HepG2 (cell line): ENCODE data around the gene ST6GALNAC2. TPM values are rescaled to one million over a fixed set of nuclear protein-coding genes. Genes with fewer than 3 reads are reported as not detected.

Experiments used
- ATAC-seq: fragments of 200-7000 bp; cut with Tn5 transposase; 3 replicates; pipeline ENCODE4 v1.9.1; 2020; ENCODE audit warnings: mild to moderate bottlenecking, moderate library complexity
- BruUV-seq: library from RNA; stranded (reverse); fragments of 400-500 nt; replicated peaks from 2 replicates; lab custom pipeline; 2021; lab: Mats Ljungman, UMichigan
- CTCF ChIA-PET: fragments of 300-600 bp; formaldehyde crosslinking; extraction: SDS; loops from one replicate; lab custom pipeline; 2021; ENCODE audit warnings: low total read pairs, inconsistent platforms, low intra/inter-chr PET ratio; lab: Yijun Ruan, JAX
- POLR2A ChIA-PET: fragments of 350-600 bp; sonication (Branson Sonifier 250); formaldehyde crosslinking; loops from one replicate; lab custom pipeline; 2020; ENCODE audit warnings: antibody characterized with exemption, inconsistent platforms; lab: Yijun Ruan, JAX
- DNase-seq: peaks from one replicate; pipeline ENCODE4 v3.0.0-alpha.2; 2015; ENCODE audit warnings: low spot score
- FAIRE-seq: peaks from 3 replicates; lab custom pipeline; 2011; peaks lifted over from hg19 to GRCh38; lab: Jason Lieb, UNC
- H2AFZ ChIP-seq: one replicate; pipeline ENCODE4 v1.6.1; 2011; ENCODE audit warnings: low read length, inconsistent platforms
- H3K27ac ChIP-seq: fragments of 300-600 bp; 3 replicates; pipeline ENCODE4 v1.8.0; 2011; ENCODE audit warnings: mixed run types, mild to moderate bottlenecking, mixed read lengths, low read length, inconsistent platforms; ENCODE audit not compliant: insufficient read depth; ENCODE audit errors: extremely low read length
- H3K27me3 ChIP-seq, 2 experiments: fragments of 200-600 bp in 1 of 2; 2 replicates in 1 of 2; 3 replicates in 1 of 2; pipeline versions ENCODE4 v1.6.0 to v1.8.0; 2011; ENCODE audit warnings: low read length in 2 of 2, mild to moderate bottlenecking in 2 of 2, moderate library complexity in 2 of 2, inconsistent platforms in 1 of 2; ENCODE audit not compliant: insufficient read depth in 2 of 2, control insufficient read depth in 1 of 2
- H3K36me3 ChIP-seq, 2 experiments: fragments of 200-600 bp in 1 of 2; replicated peaks in 1 of 2; 2 replicates in 1 of 2; 3 replicates in 1 of 2; pipeline versions ENCODE4 v1.5.1 to v1.8.0; 2011; ENCODE audit warnings: low read length in 2 of 2, inconsistent platforms in 1 of 2; ENCODE audit not compliant: insufficient read depth in 2 of 2, control insufficient read depth in 1 of 2
- H3K4me1 ChIP-seq: 2 replicates; pipeline ENCODE4 v1.5.1; 2012; ENCODE audit warnings: low read length, inconsistent platforms; ENCODE audit not compliant: insufficient read depth
- H3K4me2 ChIP-seq: 2 replicates; pipeline ENCODE4 v1.6.0; 2011; ENCODE audit warnings: low read depth, low read length, inconsistent platforms
- H3K4me3 ChIP-seq, 3 experiments: fragments of 200-600 bp in 1 of 3; sonication (generic), shearing (Covaris generic) in 1 of 3; replicated peaks in 1 of 3; 2 replicates each; pipeline ENCODE4 v1.5.1; 2011 to 2016; ENCODE audit warnings: low read length in 3 of 3, inconsistent platforms in 2 of 3, low read depth in 2 of 3, mild to moderate bottlenecking in 2 of 3, control low read depth in 1 of 3, mixed read lengths in 1 of 3; ENCODE audit not compliant: insufficient read depth in 1 of 3
- H3K79me2 ChIP-seq: one replicate; pipeline ENCODE4 v1.6.1; 2011; ENCODE audit warnings: low read length, inconsistent platforms; ENCODE audit not compliant: insufficient read depth
- H3K9ac ChIP-seq: 2 replicates; pipeline ENCODE4 v1.6.0; 2011; ENCODE audit warnings: mild to moderate bottlenecking, low read depth, low read length, inconsistent platforms; ENCODE audit not compliant: insufficient read depth
- H3K9me3 ChIP-seq: 2 replicates; pipeline ENCODE4 v1.5.1; 2012; ENCODE audit warnings: mild to moderate bottlenecking, low read length
- H4K20me1 ChIP-seq: 2 replicates; pipeline ENCODE4 v1.6.0; 2011; ENCODE audit warnings: inconsistent platforms, mild to moderate bottlenecking, low read length, moderate library complexity; ENCODE audit not compliant: insufficient read depth
- AGO1 ChIP-seq: fragments of 200-400 bp; formaldehyde crosslinking; IDR thresholded peaks from 2 replicates; pipeline ENCODE4 v1.6.1; 2017; ENCODE audit warnings: mild to moderate bottlenecking, low read depth, low read length, moderate library complexity; ENCODE audit not compliant: poor library complexity, severe bottlenecking
- AGO2 ChIP-seq: fragments of 200-400 bp; formaldehyde crosslinking; optimal IDR thresholded peaks from 2 replicates; pipeline ENCODE3; 2017; ENCODE audit warnings: mild to moderate bottlenecking, low read depth, low read length, moderate library complexity
- BRD4 ChIP-seq: sonication (generic); formaldehyde crosslinking; IDR thresholded peaks from 2 replicates; pipeline ENCODE4 v1.4.0; 2020; ENCODE audit warnings: missing genetic modification reagents
- NRL ChIP-seq: sonication (generic); formaldehyde crosslinking; IDR thresholded peaks from 2 replicates; pipeline ENCODE4 v1.5.0; 2020; ENCODE audit warnings: missing genetic modification reagents, mild to moderate bottlenecking, moderate library complexity, borderline replicate concordance
- RBFOX2 ChIP-seq: fragments of 200-400 bp; formaldehyde crosslinking; IDR thresholded peaks from 2 replicates; pipeline ENCODE4 v1.6.1; 2017; ENCODE audit warnings: low read depth, mild to moderate bottlenecking, low read length
- SIX4 ChIP-seq: sonication (generic); formaldehyde crosslinking; IDR thresholded peaks from 2 replicates; pipeline ENCODE4 v1.4.0; 2020; ENCODE audit warnings: missing genetic modification reagents
- ZBTB33 ChIP-seq: sonication (generic); formaldehyde crosslinking; IDR thresholded peaks from 2 replicates; pipeline ENCODE4 v1.4.0; 2020; ENCODE audit warnings: missing genetic modification reagents
- ZNF326 ChIP-seq: sonication (generic); formaldehyde crosslinking; IDR thresholded peaks from 2 replicates; pipeline ENCODE4 v1.4.0; 2020; ENCODE audit warnings: missing genetic modification reagents, borderline replicate concordance
- ZNF687 ChIP-seq: sonication (generic); formaldehyde crosslinking; IDR thresholded peaks from 2 replicates; pipeline ENCODE4 v1.5.1; 2020; ENCODE audit warnings: mild to moderate bottlenecking, missing genetic modification reagents, moderate library complexity
- WGBS: methylation state at CpG from one replicate; pipeline ENCODE4 v1.1.6; 2017; ENCODE audit warnings: low lambda C conversion rate; 5-methylcytosine and 5-hydroxymethylcytosine counted together
- in situ Hi-C: cut with HindIII; loops from 2 replicates; pipeline ENCODE4 v1.10.0; 2017; ENCODE audit warnings: low pct_unique_long_range_greater_than_20kb; ENCODE audit not compliant: extremely low pct_ligation_motif_present
- intact Hi-C: fragments of 100-400 bp; cut with micrococcal nuclease; formaldehyde crosslinking; loops from one replicate; pipeline ENCODE4 v1.10.0; 2022; ENCODE audit not compliant: unreplicated experiment
- polyA plus RNA-seq, 8 experiments: library from polyadenylated mRNA; depleted of rRNA in 3 of 8; stranded (reverse) in 7 of 8; unstranded in 1 of 8; fragments of >200 nt; fragmentation: Illumina TruSeq in 4 of 8; extraction: Trizol in 4 of 8; gene quantifications; 2 replicates each; pipeline versions ENCODE4 v1.2.1 to v1.2.3, GENCODE V29; 2011 to 2016; ENCODE audit warnings: low read depth in 4 of 8, missing spikeins in 1 of 8, mixed read lengths in 1 of 8; ENCODE audit not compliant: insufficient read depth in 1 of 8
- total RNA-seq, 5 experiments: library from RNA; depleted of rRNA; stranded (reverse); fragments of >200 nt; fragmentation: Illumina TruSeq; extraction: Trizol; gene quantifications; 2 replicates each; pipeline ENCODE4 v1.2.3, GENCODE V29; 2016; ENCODE audit warnings: low read depth in 1 of 5

The ST6GALNAC2 gene
- total and polyA plus RNA-seq, 2 of the 13 experiments (the other 11 are each of a cell fraction or from before 2014, with no cell fraction given) = 0.12 to 0.49 TPM

- ChIA-PET POLR2A (interaction anchor here (2.6 kb wide), 1 partner anchor 14 kb away, joined by 13 read pairs; no protein-coding TSS in a partner anchor), CTCF (no interaction called here)
- no peak for FAIRE-seq
These were observed 47.3 kb downstream of the ST6GALNAC2 start for GRCh38 chr17:76538281-76538931.

More at GRCh38 chr17:76538281-76538931, 47.3 kb downstream of the ST6GALNAC2 start:
- in situ Hi-C loops = no loop called here
- H3K27me3 ChIP-seq = no peaks in the 10 kb centered on the region
- H3K9me3 ChIP-seq = no peaks in the 10 kb centered on the region
- no peak overlapping the region for H3K4me2 ChIP-seq
- no peaks in the 10 kb centered on the region for H3K79me2 ChIP-seq
- no peak overlapping the region for H2AFZ ChIP-seq
- H3K4me3 ChIP-seq = no peak overlapping the region
- BruUV-seq = no TSS peak
- H4K20me1 ChIP-seq = no peaks in the 10 kb centered on the region
- no peak overlapping the region for H3K27ac ChIP-seq
- DNase-seq (no peak), ATAC-seq (peak; percentile 5; the same call in 1 of the 3 replicates)
- 96% methylated on average over 36 of the region's 37 CpGs for WGBS
- no peak overlapping the region for H3K9ac ChIP-seq
- peaks cover 33% of the 10 kb centered on the region for H3K4me1 ChIP-seq
- intact Hi-C loops = no loop called here
- H3K36me3 ChIP-seq = peaks cover 1 to 5% of the 10 kb centered on the region in 2 experiments; a peak in 2 of 5 replicates
- TF ChIP-seq ZNF326 (0 out of 2 replicates have a peak, but pooled peaks have one; percentile 57), AGO1 (peak; percentile 24), ZNF687 (CRISPR knock-in tag) (peak; percentile 15; the same call in 1 of the 2 replicates), RBFOX2 (0 out of 2 replicates have a peak, but pooled peaks have one; percentile 5), ZBTB33 (CRISPR knock-in tag) (0 out of 2 replicates have a peak, but pooled peaks have one; percentile 22), BRD4 (CRISPR knock-in tag) (no peak), AGO2 (peak; percentile 56), NRL (CRISPR knock-in tag) (0 out of 2 replicates have a peak, but pooled peaks have one; percentile 19), SIX4 (no peak)
